Measurements from ENCODE around the gene CCDC32.
"Not testable (repeated sequence)": the region's sequence is repeated elsewhere in the genome, so short reads cannot be mapped to it uniquely, and the experiment has no call there.

CCDC32 gene

DNA sequence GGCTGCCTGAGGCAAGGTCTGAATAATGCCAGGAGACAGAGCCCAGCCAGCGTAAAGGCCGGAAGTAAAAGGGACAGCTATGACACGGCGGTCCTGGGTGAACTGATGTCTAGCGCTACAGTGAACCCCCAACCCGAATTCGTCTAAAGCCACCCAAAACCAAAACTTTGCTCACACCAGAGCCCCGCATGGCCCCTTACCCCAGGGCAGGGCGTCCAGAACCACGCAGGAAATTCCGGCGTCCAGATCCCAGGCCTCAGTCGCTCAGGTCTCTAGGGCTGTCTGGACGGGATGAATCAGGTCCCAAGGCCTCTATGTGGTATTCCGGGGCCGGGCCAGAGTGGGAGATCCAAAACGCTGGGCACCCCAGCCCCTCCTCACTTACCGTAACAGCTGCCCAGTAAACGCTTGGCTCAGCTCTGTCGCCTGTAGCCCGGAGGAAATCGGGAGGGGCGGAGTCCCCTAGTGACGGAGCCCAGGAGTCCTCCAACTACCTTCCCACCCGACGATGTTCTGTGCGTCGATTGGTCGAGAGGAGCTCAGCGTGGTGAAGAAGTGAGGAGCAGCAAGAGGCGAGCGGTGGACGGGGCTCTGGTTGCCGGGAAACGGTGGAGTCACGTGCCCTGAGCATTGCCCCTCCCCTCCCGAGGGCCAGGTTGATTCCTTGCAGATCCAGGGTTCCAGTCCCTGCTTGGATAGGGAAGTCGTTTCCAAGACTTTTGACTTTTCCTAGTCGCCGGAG, at the start of gene CCDC32:
TSS of gene CCDC32 (minus strand) at position 452 of the 742 bp plus-strand sequence. CDS start 2,027 bp downstream, outside the sequence.
- DNase-seq (ENCODE audit: low spot score): peak; percentile 98

GRCh38 chr15:40613080-40613479, 48.2 kb upstream of the CCDC32 start:
- no peak for DNase-seq (ENCODE audit: low spot score)

DNA sequence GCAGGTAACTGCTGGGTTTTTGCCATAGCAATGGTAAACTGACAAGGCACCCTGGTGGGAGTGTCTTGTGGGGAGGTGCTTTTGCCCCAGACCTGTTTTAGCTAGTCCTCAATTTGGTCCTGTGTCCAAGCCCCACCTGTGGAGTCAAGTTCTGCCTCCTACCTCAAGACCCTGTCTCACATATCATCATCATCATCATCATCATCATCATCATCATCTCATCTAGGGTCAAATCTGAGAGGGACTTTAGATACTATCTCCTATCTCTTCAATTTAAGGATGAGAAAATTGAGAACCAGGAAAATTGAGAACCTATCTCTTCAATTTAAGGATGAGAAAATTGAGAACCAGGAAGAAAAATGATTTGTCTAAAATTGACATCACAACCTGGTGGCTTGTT, 39.1 kb upstream of the CCDC32 start:
- no peak for DNase-seq (ENCODE audit: low spot score)

DNA sequence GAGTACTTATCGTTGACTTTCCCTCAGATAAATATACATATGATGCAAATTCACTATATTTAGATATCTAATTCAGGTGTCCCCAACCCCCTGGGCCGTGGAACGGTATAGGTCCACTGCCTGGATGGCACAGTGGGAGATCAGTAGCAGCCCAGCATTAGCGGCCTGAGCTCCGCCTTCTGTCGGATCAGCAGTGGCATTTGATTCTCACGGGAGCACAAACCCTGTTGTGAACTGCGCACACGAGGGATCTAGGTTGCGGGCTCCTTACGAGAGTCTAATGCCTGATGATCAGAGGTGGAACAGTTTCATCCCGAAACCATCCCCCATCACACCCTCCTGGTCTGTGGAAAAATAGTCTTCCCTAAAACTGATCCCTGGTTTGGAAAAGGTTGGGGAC, 36.1 kb upstream of the CCDC32 start:
- DNase-seq (ENCODE audit: low spot score): no peak

DNA sequence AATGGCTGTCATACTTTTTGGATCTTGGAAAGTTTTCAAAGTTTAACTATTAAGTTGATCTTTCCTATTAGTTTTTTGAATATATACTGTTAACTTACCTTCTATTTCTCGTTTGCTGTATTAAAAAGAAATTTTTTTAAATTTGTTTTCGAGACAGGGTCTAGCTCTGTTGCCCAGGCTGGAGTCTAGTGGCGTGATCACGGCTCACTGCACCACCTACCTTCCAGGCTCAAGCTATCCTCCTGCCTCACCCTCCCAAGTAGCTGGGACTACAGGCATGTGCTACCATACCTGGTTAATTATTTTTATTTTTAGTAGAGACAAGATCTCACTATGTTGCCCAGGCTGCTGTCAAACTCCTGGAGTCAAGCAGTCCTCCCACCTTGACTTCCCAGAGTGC, 33.8 kb upstream of the CCDC32 start:
- no peak for DNase-seq (ENCODE audit: low spot score)

DNA sequence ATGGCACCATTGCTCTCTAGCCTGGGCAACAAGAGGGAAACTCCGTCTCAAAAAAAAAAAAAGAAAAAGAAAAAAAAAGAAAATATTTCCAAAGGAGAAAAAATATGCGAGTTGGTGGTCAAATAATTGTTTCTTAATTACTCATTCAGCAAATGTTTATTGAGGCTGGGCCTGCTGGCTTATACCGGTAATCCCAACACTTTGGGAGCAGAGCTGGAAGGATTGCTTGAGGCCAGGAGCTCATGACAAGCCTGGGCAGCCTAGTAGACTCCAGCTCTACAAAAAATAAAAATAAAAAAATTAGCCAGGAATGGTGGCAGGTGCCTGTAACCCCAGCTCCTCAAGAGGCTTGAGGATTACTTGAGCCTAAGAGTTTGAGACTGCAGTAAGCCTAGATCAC, 33.3 kb upstream of the CCDC32 start:
- DNase-seq (ENCODE audit: low spot score): no peak

DNA sequence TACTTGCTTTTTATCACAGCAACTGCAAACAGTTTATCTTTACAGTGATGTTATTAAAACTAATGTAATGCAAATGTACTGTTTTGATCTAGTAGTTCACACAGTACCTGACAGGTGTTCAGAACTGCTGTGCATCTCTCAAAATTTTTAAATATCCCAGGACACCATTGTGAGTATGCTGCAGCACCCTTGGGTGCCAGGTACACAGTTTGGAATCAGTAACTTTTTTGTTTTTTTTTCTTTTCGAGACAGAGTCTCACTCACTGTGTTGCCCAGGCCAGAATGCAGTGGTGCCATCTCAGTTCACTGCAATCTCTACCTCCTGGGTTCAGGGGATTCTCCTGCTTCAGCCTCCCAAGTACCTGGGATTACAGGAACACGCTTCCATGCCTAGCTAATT, 32.2 kb upstream of the CCDC32 start:
- DNase-seq (ENCODE audit: low spot score): no peak

- no peak for DNase-seq (ENCODE audit: low spot score)
These were observed 30.9 kb upstream of the CCDC32 start for GRCh38 chr15:40595773-40596172.

DNA sequence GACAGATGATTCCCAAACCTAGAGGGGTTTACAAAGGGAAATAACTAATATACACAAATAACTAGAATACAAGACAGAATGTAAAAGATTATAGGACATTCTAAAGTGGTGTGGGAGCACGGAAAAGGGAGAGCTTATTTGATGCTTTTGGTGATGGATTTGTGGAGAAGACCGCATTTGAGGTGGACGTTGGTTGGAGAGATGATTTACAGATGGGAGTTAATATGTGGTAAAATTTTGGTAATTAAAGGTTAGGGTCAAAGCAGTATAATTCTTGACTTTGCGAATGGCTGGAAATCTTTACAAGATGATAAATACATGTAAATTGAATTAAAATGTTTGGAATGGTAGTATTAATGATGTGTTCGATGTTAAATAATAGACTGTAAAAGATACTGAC, 30.4 kb upstream of the CCDC32 start:
- DNase-seq (ENCODE audit: low spot score): no peak

DNA sequence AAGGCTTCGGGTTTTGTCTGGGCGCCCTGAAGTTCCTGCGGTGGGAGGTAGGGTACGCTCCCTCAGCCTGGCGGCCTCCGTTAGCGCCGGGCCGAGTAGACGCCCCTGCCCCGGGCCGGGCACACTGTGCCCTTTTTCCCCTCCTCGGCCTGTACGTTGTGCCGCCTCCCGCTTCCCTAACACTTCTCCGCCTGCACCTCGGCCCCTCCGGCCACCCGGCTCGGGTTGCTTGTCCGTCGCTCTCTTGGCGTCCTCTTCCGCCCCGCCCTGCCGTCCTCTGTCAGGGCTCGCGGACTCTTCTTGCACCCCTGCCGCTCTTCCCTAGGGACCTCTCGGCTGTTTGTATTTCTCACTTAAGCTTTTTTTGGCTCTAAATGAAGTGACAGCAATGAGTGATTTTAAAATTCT, 29.6 kb upstream of the CCDC32 start:
- DNase-seq (ENCODE audit: low spot score): peak; percentile 49

DNA sequence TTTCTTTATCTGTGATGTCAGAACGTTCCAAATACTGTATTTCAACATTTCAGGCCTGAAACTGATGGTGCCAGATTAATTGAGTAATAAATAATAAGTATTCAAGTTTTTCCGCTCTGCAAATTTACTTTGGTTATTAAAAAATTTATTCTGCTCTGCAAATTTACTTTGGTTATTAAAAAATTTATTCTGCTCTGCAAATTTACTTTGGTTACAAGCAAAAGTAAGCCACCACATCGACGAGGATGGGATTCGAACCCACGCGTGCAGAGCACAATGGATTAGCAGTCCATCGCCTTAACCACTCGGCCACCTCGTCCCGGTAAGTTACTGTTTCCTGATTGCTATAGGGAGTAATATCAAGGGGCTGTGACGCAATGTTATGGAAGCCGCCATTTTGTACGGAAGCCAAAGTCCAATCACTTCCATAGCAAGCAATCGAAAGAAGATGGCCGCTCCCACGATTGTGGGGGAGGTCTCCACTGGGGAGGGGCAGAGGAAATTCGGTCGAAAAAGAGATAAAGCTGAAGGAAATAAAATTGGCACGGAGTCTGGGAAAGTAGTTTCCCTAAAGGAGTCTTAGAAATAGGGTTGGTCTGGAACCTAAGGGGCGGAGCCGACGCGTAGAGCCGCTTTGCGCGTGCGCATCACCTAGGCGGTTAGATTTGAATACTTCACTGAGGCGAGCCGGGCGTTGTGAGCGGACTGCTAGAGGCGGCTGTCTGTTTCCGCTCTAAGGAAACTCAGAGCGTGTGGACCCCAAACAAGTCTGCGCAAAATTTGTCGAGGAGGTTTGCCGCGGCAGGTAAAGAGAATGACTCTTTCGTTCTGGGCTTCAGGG, 29.0 kb upstream of the CCDC32 start, which contains the start of gene KNL1:
TSS of gene KNL1 (plus strand) at position 662 of the 841 bp plus-strand sequence. CDS start 8,683 bp downstream, outside the sequence.
- peak; percentile 95 for DNase-seq (ENCODE audit: low spot score)

- DNase-seq (ENCODE audit: low spot score): peak; percentile 31
These were observed 28.3 kb upstream of the CCDC32 start for GRCh38 chr15:40593165-40593564.

GRCh38 chr15:40591389-40591788, 26.5 kb upstream of the CCDC32 start:
- DNase-seq (ENCODE audit: low spot score): no peak

DNA sequence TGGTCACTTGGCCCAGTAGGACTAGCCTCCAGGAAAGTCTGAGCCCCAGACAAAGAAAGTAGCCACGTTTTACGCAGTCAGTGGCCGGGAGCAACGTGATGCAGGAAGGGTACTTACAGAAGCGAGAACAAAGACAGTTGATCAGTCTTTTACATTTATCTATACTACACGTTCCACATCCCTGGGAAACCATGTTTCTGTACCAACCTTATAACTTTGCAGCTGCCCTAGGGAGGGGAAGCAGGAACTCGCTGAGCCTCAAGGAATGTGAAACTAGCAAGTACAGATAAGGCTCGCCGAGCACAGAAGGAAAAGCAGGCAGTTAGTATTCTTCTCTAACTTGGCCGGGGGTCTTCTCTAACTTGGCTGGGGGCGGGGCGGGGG, 25.8 kb upstream of the CCDC32 start:
- no peak for DNase-seq (ENCODE audit: low spot score)

DNA sequence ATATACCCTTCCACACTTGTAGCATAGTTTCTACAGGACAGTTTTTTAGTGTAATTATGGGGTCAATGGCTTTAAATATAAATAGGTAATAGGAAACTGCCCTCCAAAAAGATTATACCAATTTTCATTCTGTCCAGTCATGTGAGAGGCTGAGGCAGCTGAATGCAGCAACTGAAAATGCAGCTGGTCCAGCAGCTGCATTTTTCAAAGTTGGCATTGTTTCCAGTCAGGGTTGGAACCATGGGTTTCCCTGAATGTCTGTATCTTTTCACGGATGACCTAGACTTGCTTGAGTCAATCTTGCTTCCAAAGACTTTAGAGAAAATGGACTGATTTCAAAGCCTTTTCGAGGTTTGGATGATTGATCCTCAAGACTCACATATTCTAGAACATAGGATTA, 19.3 kb upstream of the CCDC32 start:
- DNase-seq (ENCODE audit: low spot score): no peak

- no peak for DNase-seq (ENCODE audit: low spot score)
These were observed 17.9 kb upstream of the CCDC32 start for GRCh38 chr15:40582726-40583246.

GRCh38 chr15:40581796-40582195, 17.0 kb upstream of the CCDC32 start:
- not testable (repeated sequence) for DNase-seq (ENCODE audit: low spot score)

- DNase-seq (ENCODE audit: low spot score): no peak
These were observed 14.1 kb upstream of the CCDC32 start for GRCh38 chr15:40578892-40579291.

DNA sequence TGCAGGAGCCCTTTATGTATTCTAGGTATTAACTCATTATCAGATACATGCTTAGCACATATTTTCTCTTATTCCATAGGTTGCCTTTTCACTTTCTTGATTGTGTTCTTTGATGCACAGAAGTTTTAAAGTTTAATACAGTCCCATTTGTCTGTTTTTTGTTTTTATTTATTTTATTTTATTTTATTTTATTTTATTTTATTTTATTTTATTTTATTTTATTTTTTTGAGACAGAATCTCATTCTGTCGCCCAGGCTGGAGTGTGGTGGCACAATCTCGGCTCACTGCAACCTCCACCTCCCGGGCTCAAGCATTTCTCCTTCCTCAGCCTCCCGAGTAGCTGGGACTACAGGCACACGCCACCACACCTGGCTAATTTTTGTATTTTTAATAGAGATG, 12.1 kb upstream of the CCDC32 start:
- not testable (repeated sequence) for DNase-seq (ENCODE audit: low spot score)

GRCh38 chr15:40575113-40575512, 10.3 kb upstream of the CCDC32 start:
- DNase-seq (ENCODE audit: low spot score): no peak

- peak; percentile 90 for DNase-seq (ENCODE audit: low spot score)
These were observed 4.5 kb upstream of the CCDC32 start, which contains the start of gene RPUSD2 for GRCh38 chr15:40569129-40569953. Gene RPUSD2 (plus strand): TSS chr15:40569299. CDS start chr15:40569338, 39 bp downstream.

- DNase-seq (ENCODE audit: low spot score): peak; percentile 46
These were observed 2.3 kb upstream of the CCDC32 start for GRCh38 chr15:40567111-40567510.
